OCI-LY7 (cell line): ENCODE data around the gene CYP2W1.

Source experiments
- CTCF ChIP-seq: fragments of 200-600 bp; sonication (generic); conservative IDR thresholded peaks from 2 replicates; pipeline ENCODE4 v1.5.1; 2014; ENCODE audit warnings: mild to moderate bottlenecking, antibody characterized with exemption, low read length, moderate library complexity, mixed read lengths
- EZH2phosphoT487 ChIP-seq: fragments of 200-600 bp; sonication (generic); IDR thresholded peaks from 2 replicates; pipeline ENCODE4 v1.6.1; 2018; ENCODE audit warnings: low read depth, borderline replicate concordance, mild to moderate bottlenecking, mixed run types, antibody characterized with exemption, low read length, moderate library complexity, mixed read lengths

- no peak for TF ChIP-seq CTCF
- no peak for TF ChIP-seq EZH2phosphoT487
These were observed 39.4 kb downstream of the CYP2W1 start for GRCh38 chr7:1022356-1022755.
